IMR-90 (cell line): Measurements from ENCODE around the gene HACD4.

ENCODE experiments used
- BHLHE40 ChIP-seq: fragments of 150-350 bp; IDR thresholded peaks from 2 replicates; pipeline ENCODE4 v1.6.1; 2016; ENCODE audit warnings: mild to moderate bottlenecking, low read depth, low read length
- CEBPB ChIP-seq: IDR thresholded peaks from 2 replicates; pipeline ENCODE4 v1.6.1; 2012; ENCODE audit warnings: low read depth, low read length, improper control_type of control experiment
- CHD1 ChIP-seq: IDR thresholded peaks from 2 replicates; pipeline ENCODE4 v1.6.1; 2012; ENCODE audit warnings: low read depth, low read length, improper control_type of control experiment
- FOS ChIP-seq: fragments of 150-350 bp; IDR thresholded peaks from 2 replicates; pipeline ENCODE4 v1.6.1; 2016; ENCODE audit warnings: low read depth, low read length
- MXI1 ChIP-seq: IDR thresholded peaks from 2 replicates; pipeline ENCODE4 v1.6.1; 2012; ENCODE audit warnings: low read depth, mild to moderate bottlenecking, low read length, moderate library complexity, borderline replicate concordance
- NFE2L2 ChIP-seq: fragments of 150-350 bp; IDR thresholded peaks from 2 replicates; pipeline ENCODE4 v1.6.1; 2016; ENCODE audit warnings: low read depth, mild to moderate bottlenecking, low read length
- POLR2A ChIP-seq: IDR thresholded peaks from 2 replicates; pipeline ENCODE4 v1.6.1; 2012; ENCODE audit warnings: mild to moderate bottlenecking, low read depth, low read length
- RAD21 ChIP-seq: IDR thresholded peaks from 2 replicates; pipeline ENCODE4 v1.6.1; 2012; ENCODE audit warnings: low read length, improper control_type of control experiment
- RFX5 ChIP-seq: IDR thresholded peaks from 2 replicates; pipeline ENCODE4 v1.8.0; 2012; ENCODE audit warnings: low read depth, mild to moderate bottlenecking, low read length, moderate library complexity
- SMC3 ChIP-seq: fragments of 150-350 bp; IDR thresholded peaks from 2 replicates; pipeline ENCODE4 v1.6.1; 2016; ENCODE audit warnings: low read depth, mild to moderate bottlenecking, antibody characterized with exemption, low read length, moderate library complexity
- TF ChIP-seq, protein P1 (sequence below): conservative IDR thresholded peaks from 2 replicates; pipeline ENCODE4 v1.5.1; 2012; ENCODE audit warnings: mild to moderate bottlenecking, low read depth, low read length, improper control_type of control experiment
- TF ChIP-seq, protein P2 (sequence below): fragments of 150-350 bp; IDR thresholded peaks from 2 replicates; pipeline ENCODE4 v1.6.1; 2016; ENCODE audit warnings: low read depth, mild to moderate bottlenecking, low read length, moderate library complexity, borderline replicate concordance
- TF ChIP-seq, protein P3 (sequence below): fragments of 150-350 bp; IDR thresholded peaks from 2 replicates; pipeline ENCODE4 v1.6.1; 2017; ENCODE audit warnings: mild to moderate bottlenecking, antibody characterized with exemption, low read length, low read depth

DNA sequence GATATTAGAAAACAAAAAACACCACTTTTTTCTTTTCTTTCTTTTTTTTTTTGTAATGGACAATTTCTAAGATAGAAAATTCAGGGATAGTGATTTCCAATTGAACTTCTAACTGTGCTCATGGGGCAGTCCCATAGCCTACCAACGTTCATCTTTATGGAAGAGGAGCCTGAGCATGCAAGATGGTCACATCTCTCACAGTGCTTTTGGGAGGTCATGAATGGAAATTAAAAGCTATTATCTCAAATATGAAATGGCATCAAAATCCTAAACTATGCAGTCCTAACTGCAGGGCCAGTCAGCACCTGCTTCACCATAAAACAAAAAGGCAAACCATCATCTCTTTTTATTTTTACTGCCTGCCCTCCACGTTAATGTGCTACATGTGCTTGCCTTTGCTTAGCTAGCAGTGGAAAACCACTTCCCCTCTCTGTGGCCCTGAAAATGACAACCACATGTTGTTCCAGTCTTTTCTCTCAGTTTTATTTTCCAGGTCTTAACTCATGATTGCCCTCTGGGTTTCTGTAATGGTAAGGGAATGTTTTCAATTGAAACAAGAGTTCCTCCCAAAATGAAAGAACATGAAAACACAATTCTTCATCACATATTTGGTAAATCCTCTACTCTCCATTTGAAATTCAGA lies 29.6 kb upstream of the HACD4 start:
- TF ChIP-seq POLR2A = no peak
- TF ChIP-seq, protein P1, sequence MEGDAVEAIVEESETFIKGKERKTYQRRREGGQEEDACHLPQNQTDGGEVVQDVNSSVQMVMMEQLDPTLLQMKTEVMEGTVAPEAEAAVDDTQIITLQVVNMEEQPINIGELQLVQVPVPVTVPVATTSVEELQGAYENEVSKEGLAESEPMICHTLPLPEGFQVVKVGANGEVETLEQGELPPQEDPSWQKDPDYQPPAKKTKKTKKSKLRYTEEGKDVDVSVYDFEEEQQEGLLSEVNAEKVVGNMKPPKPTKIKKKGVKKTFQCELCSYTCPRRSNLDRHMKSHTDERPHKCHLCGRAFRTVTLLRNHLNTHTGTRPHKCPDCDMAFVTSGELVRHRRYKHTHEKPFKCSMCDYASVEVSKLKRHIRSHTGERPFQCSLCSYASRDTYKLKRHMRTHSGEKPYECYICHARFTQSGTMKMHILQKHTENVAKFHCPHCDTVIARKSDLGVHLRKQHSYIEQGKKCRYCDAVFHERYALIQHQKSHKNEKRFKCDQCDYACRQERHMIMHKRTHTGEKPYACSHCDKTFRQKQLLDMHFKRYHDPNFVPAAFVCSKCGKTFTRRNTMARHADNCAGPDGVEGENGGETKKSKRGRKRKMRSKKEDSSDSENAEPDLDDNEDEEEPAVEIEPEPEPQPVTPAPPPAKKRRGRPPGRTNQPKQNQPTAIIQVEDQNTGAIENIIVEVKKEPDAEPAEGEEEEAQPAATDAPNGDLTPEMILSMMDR = no peak
- TF ChIP-seq BHLHE40 = no peak
- TF ChIP-seq CHD1 = no peak
- no peak for TF ChIP-seq RAD21
- TF ChIP-seq, protein P2, sequence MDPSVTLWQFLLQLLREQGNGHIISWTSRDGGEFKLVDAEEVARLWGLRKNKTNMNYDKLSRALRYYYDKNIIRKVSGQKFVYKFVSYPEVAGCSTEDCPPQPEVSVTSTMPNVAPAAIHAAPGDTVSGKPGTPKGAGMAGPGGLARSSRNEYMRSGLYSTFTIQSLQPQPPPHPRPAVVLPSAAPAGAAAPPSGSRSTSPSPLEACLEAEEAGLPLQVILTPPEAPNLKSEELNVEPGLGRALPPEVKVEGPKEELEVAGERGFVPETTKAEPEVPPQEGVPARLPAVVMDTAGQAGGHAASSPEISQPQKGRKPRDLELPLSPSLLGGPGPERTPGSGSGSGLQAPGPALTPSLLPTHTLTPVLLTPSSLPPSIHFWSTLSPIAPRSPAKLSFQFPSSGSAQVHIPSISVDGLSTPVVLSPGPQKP = no peak
- TF ChIP-seq RFX5 = no peak
- no peak for TF ChIP-seq SMC3
- TF ChIP-seq FOS = no peak
- no peak for TF ChIP-seq MXI1
- TF ChIP-seq, protein P3, sequence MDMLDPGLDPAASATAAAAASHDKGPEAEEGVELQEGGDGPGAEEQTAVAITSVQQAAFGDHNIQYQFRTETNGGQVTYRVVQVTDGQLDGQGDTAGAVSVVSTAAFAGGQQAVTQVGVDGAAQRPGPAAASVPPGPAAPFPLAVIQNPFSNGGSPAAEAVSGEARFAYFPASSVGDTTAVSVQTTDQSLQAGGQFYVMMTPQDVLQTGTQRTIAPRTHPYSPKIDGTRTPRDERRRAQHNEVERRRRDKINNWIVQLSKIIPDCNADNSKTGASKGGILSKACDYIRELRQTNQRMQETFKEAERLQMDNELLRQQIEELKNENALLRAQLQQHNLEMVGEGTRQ = no peak
- no peak for TF ChIP-seq CEBPB
- no peak for TF ChIP-seq NFE2L2
